Loucy (cell line): ENCODE measurements around the gene FAM234A.

Experiments used
- H2AFZ ChIP-seq: fragments of 200-600 bp; sonication (generic); 2 replicates; pipeline ENCODE4 v1.6.0; 2016; ENCODE audit warnings: antibody characterized with exemption, mild to moderate bottlenecking, low read length, moderate library complexity
- H3F3A ChIP-seq: fragments of 200-600 bp; 2 replicates; pipeline ENCODE4 v1.6.0; 2016; ENCODE audit warnings: antibody characterized with exemption, low read depth, mild to moderate bottlenecking
- H3K27me3 ChIP-seq: fragments of 200-600 bp; sonication (generic); 2 replicates; pipeline ENCODE4 v1.6.1; 2014; ENCODE audit warnings: low read length, mild to moderate bottlenecking; ENCODE audit not compliant: insufficient read depth, poor library complexity, severe bottlenecking
- H3K36me3 ChIP-seq: fragments of 200-600 bp; sonication (generic); 2 replicates; pipeline ENCODE4 v1.6.1; 2016; ENCODE audit warnings: low read length; ENCODE audit not compliant: insufficient read depth
- H3K4me1 ChIP-seq: fragments of 200-600 bp; sonication (generic); 2 replicates; pipeline ENCODE4 v1.5.1; 2014; ENCODE audit warnings: low read length, mild to moderate bottlenecking; ENCODE audit not compliant: insufficient read depth, poor library complexity, severe bottlenecking
- H3K4me2 ChIP-seq: fragments of 200-600 bp; sonication (generic); 2 replicates; pipeline ENCODE4 v1.6.0; 2014; ENCODE audit warnings: antibody characterized with exemption, low read length, low read depth, mild to moderate bottlenecking; ENCODE audit not compliant: poor library complexity, severe bottlenecking
- H3K4me3 ChIP-seq: fragments of 200-600 bp; sonication (generic); 2 replicates; pipeline ENCODE4 v1.5.1; 2014; ENCODE audit warnings: low read length, mild to moderate bottlenecking, mixed read lengths; ENCODE audit not compliant: poor library complexity, severe bottlenecking
- H3K79me2 ChIP-seq: fragments of 200-600 bp; sonication (generic); 2 replicates; pipeline ENCODE4 v1.6.1; 2014; ENCODE audit warnings: low read length; ENCODE audit not compliant: insufficient read depth
- H3K9ac ChIP-seq: fragments of 200-600 bp; sonication (generic); 2 replicates; pipeline ENCODE4 v1.6.0; 2014; ENCODE audit warnings: mild to moderate bottlenecking, low read depth, low read length, moderate library complexity; ENCODE audit not compliant: poor library complexity, severe bottlenecking
- H3K9me2 ChIP-seq: fragments of 200-600 bp; sonication (generic); replicated peaks from 2 replicates; pipeline ENCODE4 v1.6.1; 2016; ENCODE audit warnings: low read depth, low read length, mixed read lengths
- H3K9me3 ChIP-seq: fragments of 200-600 bp; sonication (generic); 2 replicates; pipeline ENCODE4 v1.6.1; 2014; ENCODE audit warnings: mild to moderate bottlenecking, antibody characterized with exemption, low read length, low read depth; ENCODE audit not compliant: insufficient read depth
- H4K20me1 ChIP-seq: fragments of 200-600 bp; sonication (generic); 2 replicates; pipeline ENCODE4 v1.6.0; 2014; ENCODE audit warnings: antibody characterized with exemption, low read length, mild to moderate bottlenecking; ENCODE audit not compliant: insufficient read depth, poor library complexity, severe bottlenecking
- CTCF ChIP-seq: fragments of 200-600 bp; sonication (generic); conservative IDR thresholded peaks from 2 replicates; pipeline ENCODE4 v1.5.1; 2014; ENCODE audit warnings: mild to moderate bottlenecking, antibody characterized with exemption, low read length
- EZH2phosphoT487 ChIP-seq: fragments of 200-600 bp; IDR thresholded peaks from 2 replicates; pipeline ENCODE4 v1.6.1; 2018; ENCODE audit warnings: antibody characterized with exemption, mild to moderate bottlenecking, moderate library complexity, borderline replicate concordance

The FAM234A gene

GRCh38 chr16:191831-192230 lies 42.8 kb upstream of the FAM234A start:
- Histone ChIP-seq H3K27me3 (no peaks in the 10 kb centered on the region), H3K79me2 (no peaks in the 10 kb centered on the region), H3K9me2 (no peaks in the 10 kb centered on the region), H2AFZ (no peak overlapping the region), H3K36me3 (peaks cover 45% of the 10 kb centered on the region; the same call in 1 of the 2 replicates), H3K4me2 (no peak overlapping the region), H3K4me1 (no peaks in the 10 kb centered on the region), H3K9me3 (no peaks in the 10 kb centered on the region), H3F3A (no peaks in the 10 kb centered on the region), H4K20me1 (no peaks in the 10 kb centered on the region), H3K4me3 (no peak overlapping the region), H3K9ac (no peak overlapping the region)
- no peak for TF ChIP-seq CTCF

GRCh38 chr16:192686-193085 lies 41.9 kb upstream of the FAM234A start:
- TF ChIP-seq CTCF (no peak), EZH2phosphoT487 (no peak)
- Histone ChIP-seq H3K27me3 (no peaks in the 10 kb centered on the region), H3K9me2 (no peaks in the 10 kb centered on the region), H3K9me3 (no peaks in the 10 kb centered on the region), H4K20me1 (no peaks in the 10 kb centered on the region), H3K4me2 (no peak overlapping the region), H3K9ac (no peak overlapping the region), H3K4me3 (no peak overlapping the region), H3F3A (no peaks in the 10 kb centered on the region), H3K79me2 (no peaks in the 10 kb centered on the region), H2AFZ (no peak overlapping the region), H3K4me1 (no peaks in the 10 kb centered on the region), H3K36me3 (peaks cover 44% of the 10 kb centered on the region; the same call in 1 of the 2 replicates)

- Histone ChIP-seq H3F3A (no peaks in the 10 kb centered on the region), H3K27me3 (no peaks in the 10 kb centered on the region), H3K4me1 (no peaks in the 10 kb centered on the region), H3K9me2 (no peaks in the 10 kb centered on the region), H3K79me2 (no peaks in the 10 kb centered on the region), H4K20me1 (no peaks in the 10 kb centered on the region), H2AFZ (no peak overlapping the region), H3K4me2 (no peak overlapping the region), H3K9ac (no peak overlapping the region), H3K9me3 (no peaks in the 10 kb centered on the region), H3K4me3 (no peak overlapping the region), H3K36me3 (peaks cover 47% of the 10 kb centered on the region; the same call in 1 of the 2 replicates)
- TF ChIP-seq EZH2phosphoT487 (no peak), CTCF (no peak)
Observed at GRCh38 chr16:193441-193840, 41.2 kb upstream of the FAM234A start.
